Transverse colon (tissue), 4 donors: ENCODE results near the gene ARHGEF7. TPM values are rescaled to one million over a fixed set of nuclear protein-coding genes. Genes with fewer than 3 reads are reported as not detected.

Source experiments
- DNase-seq: peaks from one replicate; pipeline ENCODE4 v3.0.0-alpha.2; 2019
- H3K27ac ChIP-seq, 4 donors: fragments of 200-600 bp; sonication (generic); 2 replicates each; pipeline ENCODE4 v1.5.1; 2016 to 2018; ENCODE audit warnings: inconsistent platforms in 4 of 4
- H3K27me3 ChIP-seq: fragments of 200-600 bp; sonication (generic); 2 replicates; pipeline ENCODE4 v1.5.1; 2017; ENCODE audit warnings: inconsistent platforms
- H3K36me3 ChIP-seq, 4 donors: fragments of 200-600 bp; sonication (generic); 2 replicates each; pipeline ENCODE4 v1.5.1; 2017 to 2019; ENCODE audit warnings: inconsistent platforms in 4 of 4
- H3K4me1 ChIP-seq, 4 donors: fragments of 200-600 bp; sonication (generic); 2 replicates each; pipeline ENCODE4 v1.5.1; 2017 to 2020; ENCODE audit warnings: inconsistent platforms in 4 of 4
- H3K4me3 ChIP-seq, 4 donors: fragments of 200-600 bp; sonication (generic); 1 replicate in 1 of 4; 2 replicates in 3 of 4; pipeline versions ENCODE4 v1.5.1 to v1.6.1; 2017 to 2019; ENCODE audit warnings: inconsistent platforms in 4 of 4
- H3K9me3 ChIP-seq, 2 donors: fragments of 200-600 bp; sonication (generic); 2 replicates each; pipeline ENCODE4 v1.5.1; 2017 to 2019; ENCODE audit warnings: inconsistent platforms in 2 of 2
- EP300 ChIP-seq: sonication (generic); formaldehyde crosslinking; IDR thresholded peaks from one replicate; pipeline ENCODE4 v1.6.1; 2017; ENCODE audit warnings: antibody characterized with exemption, low read depth
- POLR2A ChIP-seq: fragments of 450-650 bp; IDR thresholded peaks from one replicate; pipeline ENCODE4 v1.6.1; 2016; ENCODE audit warnings: antibody characterized with exemption, mild to moderate bottlenecking, moderate library complexity
- POLR2AphosphoS5 ChIP-seq, 3 donors: sonication (generic); formaldehyde crosslinking; IDR thresholded peaks; one replicate each; pipeline ENCODE4 v1.6.1; 2016; ENCODE audit warnings: antibody characterized with exemption in 3 of 3
- WGBS, 2 donors: methylation state at CpG; one replicate each; pipeline ENCODE4 v1.1.5; 2018; ENCODE audit warnings: low coverage in 1 of 2; 5-methylcytosine and 5-hydroxymethylcytosine counted together
- in situ Hi-C, 4 donors: fragments of 200-750 bp; cut with MboI; loops; one replicate each; pipeline versions ENCODE4 v1.15.0 to v1.15.1; 2017; ENCODE audit warnings: low sequenced_read_pairs in 3 of 4, low pct_ligation_motif_present in 1 of 4, low pct_unique_long_range_greater_than_20kb in 1 of 4
- intact Hi-C: fragments of 100-400 bp; cut with DNase I; formaldehyde crosslinking; loops from one replicate; pipeline ENCODE4 v1.15.1; 2023; ENCODE audit warnings: low total_unique reads
- total RNA-seq, 4 donors: library from RNA; depleted of rRNA; stranded (reverse); fragments of >200 nt; gene quantifications; one replicate each; pipeline ENCODE4 v1.1.0, GENCODE V29; 2016
- TF ChIP-seq, protein P1 (sequence below), 5 experiments: fragments of 200-600 bp in 3 of 5; fragments of 450-650 bp in 2 of 5; sonication (generic) in 3 of 5; IDR thresholded peaks; 1 replicate in 2 of 5; 2 replicates in 3 of 5; pipeline ENCODE4 v1.5.1; 2016 to 2017; ENCODE audit warnings: antibody characterized with exemption in 5 of 5, inconsistent platforms in 3 of 5, mild to moderate bottlenecking in 2 of 5, moderate library complexity in 1 of 5

The ARHGEF7 gene
- total RNA-seq, 4 donors from 2014 or later: 62.3 to 104 (median 75.6) TPM

DNA sequence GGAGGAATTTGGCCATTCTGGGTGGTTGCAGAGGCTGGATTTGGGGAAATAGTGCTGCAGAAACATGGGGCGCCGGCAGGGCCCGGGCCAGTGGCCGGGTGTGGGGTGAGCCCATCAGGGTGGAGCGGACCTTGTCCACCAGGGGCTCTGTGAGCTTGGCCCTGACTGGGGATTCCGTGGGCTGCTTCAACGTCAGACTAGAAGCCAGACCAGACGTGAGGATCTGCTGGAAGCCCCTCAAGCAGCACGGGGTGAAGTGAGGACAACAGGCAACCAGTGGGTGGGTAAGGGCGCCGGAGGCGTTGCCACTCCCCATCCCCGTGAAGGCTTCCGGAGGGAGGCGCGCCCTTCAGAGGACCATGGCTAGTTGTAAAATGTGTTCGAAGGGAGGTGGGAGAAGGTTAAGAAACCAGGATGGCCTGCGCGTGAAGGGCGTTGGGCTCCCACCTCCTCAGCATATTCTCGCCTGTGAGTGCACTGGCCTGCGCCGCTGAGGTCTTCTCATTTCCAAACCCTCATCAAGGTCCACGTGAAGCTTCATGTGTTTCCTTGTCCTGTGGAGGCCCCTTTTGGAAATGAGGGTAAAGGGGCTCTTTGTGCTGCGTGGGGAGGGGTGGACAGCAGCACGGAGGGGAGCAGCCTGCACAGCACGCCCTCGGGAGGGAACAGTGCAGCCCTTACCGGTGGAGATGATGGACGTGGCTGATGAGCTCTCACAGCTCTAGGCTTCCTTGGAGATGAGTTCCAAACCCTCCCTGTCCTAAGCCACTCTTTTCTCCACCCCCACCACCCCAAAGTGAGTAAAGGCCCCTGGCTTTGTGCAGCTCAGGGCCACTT, 213.7 kb downstream of the ARHGEF7 start:
- H3K27me3 ChIP-seq: no peaks in the 10 kb centered on the region
- no peaks in the 10 kb centered on the region for H3K36me3 ChIP-seq
- intact Hi-C loops: no loop called here
- H3K4me3 ChIP-seq: no peak overlapping the region
- no peak for DNase-seq
- H3K27ac ChIP-seq: no peak overlapping the region
- no peaks in the 10 kb centered on the region for H3K9me3 ChIP-seq
- H3K4me1 ChIP-seq: no peaks in the 10 kb centered on the region
- TF ChIP-seq EP300 (no peak), POLR2A (no peak), POLR2AphosphoS5 (IDR thresholded peaks at IDR 0.05) (no peak)
- TF ChIP-seq, protein P1, sequence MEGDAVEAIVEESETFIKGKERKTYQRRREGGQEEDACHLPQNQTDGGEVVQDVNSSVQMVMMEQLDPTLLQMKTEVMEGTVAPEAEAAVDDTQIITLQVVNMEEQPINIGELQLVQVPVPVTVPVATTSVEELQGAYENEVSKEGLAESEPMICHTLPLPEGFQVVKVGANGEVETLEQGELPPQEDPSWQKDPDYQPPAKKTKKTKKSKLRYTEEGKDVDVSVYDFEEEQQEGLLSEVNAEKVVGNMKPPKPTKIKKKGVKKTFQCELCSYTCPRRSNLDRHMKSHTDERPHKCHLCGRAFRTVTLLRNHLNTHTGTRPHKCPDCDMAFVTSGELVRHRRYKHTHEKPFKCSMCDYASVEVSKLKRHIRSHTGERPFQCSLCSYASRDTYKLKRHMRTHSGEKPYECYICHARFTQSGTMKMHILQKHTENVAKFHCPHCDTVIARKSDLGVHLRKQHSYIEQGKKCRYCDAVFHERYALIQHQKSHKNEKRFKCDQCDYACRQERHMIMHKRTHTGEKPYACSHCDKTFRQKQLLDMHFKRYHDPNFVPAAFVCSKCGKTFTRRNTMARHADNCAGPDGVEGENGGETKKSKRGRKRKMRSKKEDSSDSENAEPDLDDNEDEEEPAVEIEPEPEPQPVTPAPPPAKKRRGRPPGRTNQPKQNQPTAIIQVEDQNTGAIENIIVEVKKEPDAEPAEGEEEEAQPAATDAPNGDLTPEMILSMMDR (IDR thresholded peaks at IDR 0.05): no peak
- in situ Hi-C loops: no loop called here
- WGBS, 2 donors: 86% methylated on average over 27 of the region's 30 CpGs; no CpG with 5 or more reads in 1 of the 2 donors

DNA sequence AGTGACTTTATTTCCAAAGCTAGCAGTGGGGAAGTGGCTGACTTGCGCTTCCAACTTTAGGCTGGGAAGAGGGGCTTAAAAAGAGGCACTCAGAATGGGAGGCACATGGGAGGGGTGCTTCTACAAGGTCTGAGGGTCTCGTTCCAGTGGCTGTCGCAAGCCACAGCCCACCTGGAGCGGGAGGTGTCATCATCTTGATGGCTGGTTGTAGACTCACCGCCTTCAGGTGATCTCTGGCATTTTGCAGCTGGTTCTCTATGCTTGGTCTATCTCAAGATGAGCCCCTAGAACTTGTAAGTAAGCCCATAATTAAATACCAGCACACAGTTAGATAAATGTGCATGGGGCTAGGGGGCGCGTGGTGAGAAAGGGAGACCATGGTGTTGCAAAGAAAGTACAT, 214.5 kb downstream of the ARHGEF7 start:
- DNase-seq: no peak
- in situ Hi-C loops: no loop called here
- TF ChIP-seq, protein P1 (IDR thresholded peaks at IDR 0.05): no peak
- TF ChIP-seq POLR2AphosphoS5 (IDR thresholded peaks at IDR 0.05): no peak
- TF ChIP-seq EP300: no peak
- no peak for TF ChIP-seq POLR2A
- no peaks in the 10 kb centered on the region for H3K9me3 ChIP-seq
- no peaks in the 10 kb centered on the region for H3K27me3 ChIP-seq
- intact Hi-C loops: no loop called here
- no peaks in the 10 kb centered on the region for H3K4me1 ChIP-seq
- no peaks in the 10 kb centered on the region for H3K36me3 ChIP-seq
- H3K4me3 ChIP-seq: no peak overlapping the region
- 86 to 92% methylated on average over 3 to 7 of the region's 7 CpGs for WGBS, 2 donors
- no peak overlapping the region for H3K27ac ChIP-seq

DNA sequence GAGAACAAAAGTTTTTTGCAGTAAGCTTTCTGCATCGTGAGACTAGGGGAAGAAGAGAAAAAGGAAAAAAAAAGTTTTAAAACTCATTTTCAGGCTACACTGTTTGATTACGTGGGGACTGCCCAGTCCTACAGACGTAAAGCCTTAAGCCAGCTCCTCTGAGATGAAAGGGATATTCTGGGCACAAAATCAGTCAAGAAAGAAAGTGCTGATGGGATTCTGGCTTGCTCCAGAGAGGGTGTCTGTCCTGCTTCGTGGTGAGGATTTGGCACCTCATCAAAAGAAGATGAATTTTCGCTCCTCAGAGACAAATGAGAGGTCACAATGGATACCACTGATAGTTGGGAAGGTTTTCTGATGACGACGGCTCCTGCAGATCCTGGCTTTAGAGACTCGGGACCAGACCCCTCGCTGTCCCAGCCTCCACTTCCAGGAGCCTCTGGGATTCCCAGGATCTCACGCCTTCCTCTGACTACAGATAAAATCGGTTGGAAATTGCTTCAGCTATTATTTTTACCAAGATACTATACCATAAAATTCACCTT, 215.0 kb downstream of the ARHGEF7 start:
- Histone ChIP-seq H3K4me3 (no peak overlapping the region), H3K27ac (no peak overlapping the region), H3K9me3 (no peaks in the 10 kb centered on the region), H3K27me3 (no peaks in the 10 kb centered on the region), H3K36me3 (no peaks in the 10 kb centered on the region), H3K4me1 (no peaks in the 10 kb centered on the region)
- 79 to 83% methylated on average over 3 to 11 of the region's 11 CpGs for WGBS, 2 donors
- intact Hi-C loops (no loop called here), in situ Hi-C loops (no loop called here)
- DNase-seq: no peak
- TF ChIP-seq POLR2A (no peak), EP300 (no peak), POLR2AphosphoS5 (IDR thresholded peaks at IDR 0.05) (no peak)
- TF ChIP-seq, protein P1 (IDR thresholded peaks at IDR 0.05): no peak

DNA sequence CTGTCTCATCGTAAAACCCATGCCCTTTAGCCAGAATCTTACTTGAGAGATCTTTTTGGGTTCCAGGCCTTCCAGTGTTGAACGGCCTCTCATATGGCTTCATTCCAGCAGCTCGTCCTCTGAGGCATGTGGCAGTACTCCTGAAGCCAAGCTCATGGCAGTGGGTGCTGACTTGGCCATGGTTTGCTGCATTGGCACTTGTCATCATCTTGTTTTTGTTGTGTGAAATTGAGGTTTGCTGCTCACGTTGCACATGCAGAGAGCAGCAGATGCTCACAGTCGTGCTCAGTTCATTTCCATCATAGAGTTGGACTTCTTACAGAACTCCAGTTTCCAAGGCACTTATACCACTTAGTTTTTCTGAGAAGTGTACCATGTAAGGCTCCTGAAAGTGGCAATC, 220.2 kb downstream of the ARHGEF7 start:
- Histone ChIP-seq H3K9me3 (no peaks in the 10 kb centered on the region), H3K4me1 (no peaks in the 10 kb centered on the region), H3K27ac (no peak overlapping the region), H3K27me3 (no peaks in the 10 kb centered on the region), H3K4me3 (no peak overlapping the region), H3K36me3 (no peaks in the 10 kb centered on the region)
- intact Hi-C loops: no loop called here
- 89 to 92% methylated on average over 4 to 5 of the region's 5 CpGs for WGBS, 2 donors
- TF ChIP-seq POLR2AphosphoS5 (IDR thresholded peaks at IDR 0.05) (no peak), POLR2A (no peak), EP300 (no peak)
- TF ChIP-seq, protein P1 (IDR thresholded peaks at IDR 0.05): no peak
- in situ Hi-C loops: no loop called here
- DNase-seq: no peak
